GM13976 (cell line): ENCODE measurements around the gene RAC2.

Source experiments
- DNase-seq: peaks from one replicate; pipeline ENCODE4 v3.0.0; 2012; ENCODE audit warnings: low spot score
- in situ Hi-C: fragments of 300-500 bp; cut with MboI; formaldehyde crosslinking; loops from one replicate; pipeline ENCODE4 v1.12.0; 2022; ENCODE audit warnings: low sequenced_read_pairs, mixed read lengths, inconsistent platforms; ENCODE audit not compliant: unreplicated experiment
- TF ChIP-seq, protein P1 (sequence below): IDR thresholded peaks from 2 replicates; pipeline ENCODE4 v1.5.1; 2012; ENCODE audit warnings: borderline replicate concordance, mild to moderate bottlenecking; ENCODE audit not compliant: insufficient read depth; ENCODE audit errors: extremely low read depth, missing control alignments, control extremely low read depth

Gene RAC2

DNA sequence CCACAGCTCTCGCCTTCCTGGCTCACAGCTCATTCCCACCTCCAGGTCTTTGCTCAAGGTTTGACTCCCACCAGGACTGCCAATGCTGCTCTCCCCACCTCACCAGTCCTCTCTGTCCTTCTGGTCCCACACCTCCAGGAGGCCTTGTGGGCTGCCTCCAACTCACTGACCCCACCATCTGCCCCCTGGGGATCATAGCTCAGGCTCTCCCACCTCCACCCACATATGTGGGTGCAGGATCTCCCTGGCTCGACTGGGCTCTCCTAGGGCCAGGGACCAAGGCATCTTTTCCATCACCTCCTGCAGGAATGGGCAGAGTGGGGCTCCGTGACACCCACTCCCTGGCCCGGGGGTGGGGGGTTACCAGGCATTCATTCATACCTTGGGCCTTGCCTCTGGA, 18.0 kb downstream of the RAC2 start:
- TF ChIP-seq, protein P1, sequence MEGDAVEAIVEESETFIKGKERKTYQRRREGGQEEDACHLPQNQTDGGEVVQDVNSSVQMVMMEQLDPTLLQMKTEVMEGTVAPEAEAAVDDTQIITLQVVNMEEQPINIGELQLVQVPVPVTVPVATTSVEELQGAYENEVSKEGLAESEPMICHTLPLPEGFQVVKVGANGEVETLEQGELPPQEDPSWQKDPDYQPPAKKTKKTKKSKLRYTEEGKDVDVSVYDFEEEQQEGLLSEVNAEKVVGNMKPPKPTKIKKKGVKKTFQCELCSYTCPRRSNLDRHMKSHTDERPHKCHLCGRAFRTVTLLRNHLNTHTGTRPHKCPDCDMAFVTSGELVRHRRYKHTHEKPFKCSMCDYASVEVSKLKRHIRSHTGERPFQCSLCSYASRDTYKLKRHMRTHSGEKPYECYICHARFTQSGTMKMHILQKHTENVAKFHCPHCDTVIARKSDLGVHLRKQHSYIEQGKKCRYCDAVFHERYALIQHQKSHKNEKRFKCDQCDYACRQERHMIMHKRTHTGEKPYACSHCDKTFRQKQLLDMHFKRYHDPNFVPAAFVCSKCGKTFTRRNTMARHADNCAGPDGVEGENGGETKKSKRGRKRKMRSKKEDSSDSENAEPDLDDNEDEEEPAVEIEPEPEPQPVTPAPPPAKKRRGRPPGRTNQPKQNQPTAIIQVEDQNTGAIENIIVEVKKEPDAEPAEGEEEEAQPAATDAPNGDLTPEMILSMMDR = no peak
- DNase-seq = no peak
- in situ Hi-C loops = no loop called here

DNA sequence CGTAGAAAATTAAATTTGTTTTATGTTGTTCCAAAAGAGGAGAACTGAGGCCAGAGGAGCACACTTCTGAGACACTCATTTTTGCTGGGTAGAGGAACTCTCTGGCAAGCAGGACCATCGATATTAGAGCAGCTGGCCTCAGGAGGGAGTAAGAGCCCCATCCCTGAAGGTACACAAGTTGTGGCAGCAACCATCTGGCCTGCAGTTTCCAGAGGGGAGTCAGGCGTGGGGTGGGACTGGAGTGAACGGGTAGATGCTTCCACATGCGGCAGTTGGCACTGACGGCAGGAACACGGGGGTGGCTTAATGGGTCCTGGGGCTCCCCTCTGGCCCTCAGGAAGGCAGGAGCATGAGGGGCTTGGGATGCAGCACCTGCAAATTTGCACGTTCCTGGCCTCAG, 18.6 kb downstream of the RAC2 start:
- TF ChIP-seq, protein P1 = peak; percentile 32
- DNase-seq = no peak
- in situ Hi-C loops = no loop called here

DNA sequence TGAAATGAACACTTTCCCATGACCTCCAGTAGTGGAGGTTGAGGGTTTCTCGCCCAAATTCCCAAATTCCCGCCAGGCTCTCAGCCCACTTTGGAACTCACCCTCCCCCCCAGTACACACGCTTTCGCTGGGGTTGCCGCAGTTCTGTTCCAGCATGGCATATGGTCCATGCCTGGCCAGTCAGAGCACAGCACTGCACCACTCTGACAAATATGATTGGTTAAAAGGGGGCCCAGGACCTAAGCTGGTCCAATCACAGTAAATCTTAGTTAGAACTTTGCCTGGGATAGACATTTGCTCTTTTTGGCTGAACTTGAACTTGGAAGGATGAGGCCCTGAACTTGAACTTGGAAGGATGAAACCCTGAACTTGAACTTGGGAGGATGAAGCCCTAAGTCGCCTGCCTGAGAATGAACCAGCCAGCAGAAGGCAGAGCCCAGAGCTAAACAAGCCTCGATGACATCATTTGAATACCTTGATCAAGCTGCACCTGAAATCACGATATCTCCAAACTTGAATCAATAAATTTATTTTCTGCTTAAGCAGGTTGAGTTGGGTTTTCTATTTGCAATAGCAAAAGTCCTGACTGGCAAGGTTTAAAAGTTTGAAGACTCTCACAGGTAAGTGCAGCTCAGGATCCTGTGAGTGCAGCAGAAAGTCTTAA, 19.2 kb downstream of the RAC2 start:
- DNase-seq = no peak
- in situ Hi-C loops = no loop called here
- TF ChIP-seq, protein P1 = no peak

DNA sequence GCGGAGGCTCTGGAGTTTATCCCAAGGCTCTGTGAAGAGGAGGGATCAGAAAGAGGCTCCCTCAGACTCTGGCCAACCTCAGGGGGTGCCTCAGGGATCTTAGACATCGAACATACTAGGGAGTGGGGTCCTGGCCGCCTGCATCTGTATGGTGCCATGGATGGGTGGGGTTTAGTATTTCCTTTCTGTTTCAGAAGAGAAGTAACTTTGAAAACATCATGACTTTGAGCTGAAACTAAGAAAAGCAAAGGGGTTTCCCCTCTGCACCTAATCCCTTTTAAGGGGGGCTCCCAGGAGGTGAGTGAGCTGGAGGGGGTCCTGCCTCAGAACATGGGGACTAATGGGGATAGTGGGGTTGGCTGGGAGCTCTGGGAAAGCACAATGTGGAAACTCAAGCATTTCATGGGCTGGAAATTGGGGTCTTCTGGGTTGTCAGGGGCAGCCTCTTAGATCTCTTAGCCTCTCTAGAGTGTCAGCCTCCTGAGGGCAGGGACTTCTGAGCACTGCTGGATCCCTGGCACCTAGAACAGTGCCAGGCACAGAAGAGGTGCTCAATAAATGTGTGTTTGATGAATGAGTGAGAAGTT, 20.0 kb downstream of the RAC2 start:
- in situ Hi-C loops = no loop called here
- TF ChIP-seq, protein P1 = no peak
- DNase-seq = peak; percentile 76

DNA sequence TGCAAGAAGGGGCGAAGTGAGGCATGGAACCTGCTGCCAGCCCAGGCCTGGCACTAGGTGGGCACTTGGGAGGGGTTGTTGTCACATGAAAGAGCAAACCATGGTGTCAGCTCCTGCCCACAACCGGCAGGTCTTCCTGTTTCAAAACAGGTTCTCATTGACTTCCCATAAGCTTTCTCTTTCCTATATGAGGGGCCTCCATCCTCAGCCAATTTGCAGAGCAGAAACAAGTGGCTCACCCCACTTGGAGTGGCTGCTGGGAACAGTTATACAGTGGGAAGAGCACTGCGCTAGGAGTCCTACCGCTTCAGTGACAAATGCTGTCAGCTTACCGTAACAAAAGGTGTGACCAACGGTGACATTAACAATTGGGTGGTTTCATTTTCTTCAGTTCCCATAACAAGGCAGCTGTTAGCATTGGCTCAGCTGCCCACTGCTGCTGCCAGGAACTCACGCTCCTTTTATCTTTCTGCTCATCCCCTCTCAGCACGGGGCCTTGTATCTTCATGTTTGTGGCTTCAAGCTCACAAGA, 21.6 kb downstream of the RAC2 start:
- in situ Hi-C loops = no loop called here
- TF ChIP-seq, protein P1 = no peak
- DNase-seq = no peak

DNA sequence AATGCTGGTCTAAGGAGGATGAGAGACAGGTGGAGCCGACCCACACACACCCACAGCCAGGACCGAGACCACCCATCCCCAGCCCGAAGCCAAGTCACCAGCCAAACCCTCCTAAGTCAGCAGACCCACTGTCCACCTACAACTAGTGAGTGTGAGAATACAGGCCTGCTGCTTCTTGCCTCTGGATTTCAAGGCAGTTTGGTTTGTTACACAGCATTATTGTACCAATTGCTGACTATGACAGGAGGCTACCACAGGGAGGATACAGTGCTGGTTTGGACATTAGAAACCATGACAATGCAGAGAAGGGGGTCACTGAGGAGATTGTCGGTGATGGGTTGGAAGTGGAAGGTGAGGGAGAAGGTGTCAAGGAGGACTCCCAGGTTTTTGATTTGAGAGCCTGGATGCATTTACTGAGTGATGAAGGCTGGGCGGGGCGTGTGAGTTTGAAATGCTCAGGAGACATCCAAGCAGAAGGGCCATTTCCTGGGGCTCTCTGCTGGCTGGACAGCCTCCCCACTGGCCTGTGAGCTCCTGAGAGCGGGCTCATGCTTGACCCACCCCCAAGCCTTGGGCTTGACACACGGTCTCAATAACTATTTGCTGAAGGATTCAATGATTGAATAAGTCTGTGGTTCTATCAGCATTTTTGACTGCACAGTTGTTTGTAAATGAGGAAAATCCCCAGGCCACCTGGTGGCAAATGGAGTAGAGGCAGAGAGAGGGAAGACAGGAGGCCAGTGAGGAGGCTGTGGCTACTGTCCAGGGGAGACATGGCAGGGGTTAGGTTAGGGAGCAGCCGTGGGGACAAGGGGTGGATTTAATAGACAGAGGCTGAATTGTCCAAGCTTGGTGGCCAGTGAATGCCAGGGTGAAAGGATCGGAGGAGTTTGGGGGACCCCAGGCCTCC, 22.4 kb downstream of the RAC2 start:
- in situ Hi-C loops = no loop called here
- no peak for DNase-seq
- TF ChIP-seq, protein P1 = no peak
